ENCODE results near the gene CIAO1. TPM values are rescaled to one million over a fixed set of nuclear protein-coding genes. Genes with fewer than 3 reads are reported as not detected.

Gene CIAO1
- total RNA-seq, 1 donor, result 126 TPM

- H3K27ac ChIP-seq (ENCODE audit: low read depth, low read length), result peak overlapping the region; percentile 70
- peak overlapping the region; percentile 91 for H2AFZ ChIP-seq (ENCODE audit: low read length)
- no peak for TF ChIP-seq CTCF (IDR thresholded peaks at IDR 0.05; ENCODE audit: extremely low read depth, low read depth, low read length)
- H3K4me1 ChIP-seq (ENCODE audit: insufficient read depth, low read length), result peaks cover 14% of the 10 kb centered on the region
- H3K4me2 ChIP-seq (ENCODE audit: insufficient read depth, low read length), result peak overlapping the region; percentile 93
- peaks cover 41% of the 10 kb centered on the region for H3K79me2 ChIP-seq (ENCODE audit: insufficient read depth, low read length)
- H3K27me3 ChIP-seq (ENCODE audit: insufficient read depth, low read length), result no peaks in the 10 kb centered on the region
- H3K4me3 ChIP-seq (ENCODE audit: insufficient read depth, low read length), result peak overlapping the region; percentile 94
- no peak for DNase-seq (ENCODE audit: insufficient read length, low spot score, missing footprints)
- peaks cover 25% of the 10 kb centered on the region for H3K36me3 ChIP-seq (ENCODE audit: insufficient read depth, low read length)
- H4K20me1 ChIP-seq (ENCODE audit: insufficient read depth, low read length), result peaks cover 6% of the 10 kb centered on the region
- H3K9me3 ChIP-seq (ENCODE audit: low read depth, low read length), result no peaks in the 10 kb centered on the region
Measured at GRCh38 chr2:96305979-96306308, 39.9 kb downstream of the CIAO1 start.

GRCh38 chr2:96306370-96306769 is 40.3 kb downstream of the CIAO1 start:
- H3K4me1 ChIP-seq (ENCODE audit: insufficient read depth, low read length), result peaks cover 14% of the 10 kb centered on the region
- no peak for DNase-seq (ENCODE audit: insufficient read length, low spot score, missing footprints)
- peak overlapping the region; percentile 93 for H3K4me2 ChIP-seq (ENCODE audit: insufficient read depth, low read length)
- no peaks in the 10 kb centered on the region for H3K9me3 ChIP-seq (ENCODE audit: low read depth, low read length)
- H3K36me3 ChIP-seq (ENCODE audit: insufficient read depth, low read length), result peaks cover 21% of the 10 kb centered on the region
- H3K27ac ChIP-seq (ENCODE audit: low read depth, low read length), result no peak overlapping the region
- H3K27me3 ChIP-seq (ENCODE audit: insufficient read depth, low read length), result no peaks in the 10 kb centered on the region
- peak overlapping the region; percentile 94 for H3K4me3 ChIP-seq (ENCODE audit: insufficient read depth, low read length)
- peaks cover 38% of the 10 kb centered on the region for H3K79me2 ChIP-seq (ENCODE audit: insufficient read depth, low read length)
- peaks cover 6% of the 10 kb centered on the region for H4K20me1 ChIP-seq (ENCODE audit: insufficient read depth, low read length)
- H2AFZ ChIP-seq (ENCODE audit: low read length), result peak overlapping the region; percentile 91
- TF ChIP-seq CTCF (IDR thresholded peaks at IDR 0.05; ENCODE audit: extremely low read depth, low read depth, low read length), result no peak

GRCh38 chr2:96308248-96308647 is 42.2 kb downstream of the CIAO1 start:
- H3K9me3 ChIP-seq (ENCODE audit: low read depth, low read length), result no peaks in the 10 kb centered on the region
- peaks cover 19% of the 10 kb centered on the region for H3K79me2 ChIP-seq (ENCODE audit: insufficient read depth, low read length)
- no peak overlapping the region for H3K27ac ChIP-seq (ENCODE audit: low read depth, low read length)
- TF ChIP-seq CTCF (IDR thresholded peaks at IDR 0.05; ENCODE audit: extremely low read depth, low read depth, low read length), result no peak
- DNase-seq (ENCODE audit: insufficient read length, low spot score, missing footprints), result no peak
- no peak overlapping the region for H3K4me2 ChIP-seq (ENCODE audit: insufficient read depth, low read length)
- peaks cover 6% of the 10 kb centered on the region for H4K20me1 ChIP-seq (ENCODE audit: insufficient read depth, low read length)
- H3K27me3 ChIP-seq (ENCODE audit: insufficient read depth, low read length), result no peaks in the 10 kb centered on the region
- peaks cover 14% of the 10 kb centered on the region for H3K4me1 ChIP-seq (ENCODE audit: insufficient read depth, low read length)
- no peak overlapping the region for H2AFZ ChIP-seq (ENCODE audit: low read length)
- no peak overlapping the region for H3K4me3 ChIP-seq (ENCODE audit: insufficient read depth, low read length)
- H3K36me3 ChIP-seq (ENCODE audit: insufficient read depth, low read length), result peaks cover 2% of the 10 kb centered on the region

GRCh38 chr2:96315005-96315399 is 49.0 kb downstream of the CIAO1 start:
- H3K27ac ChIP-seq (ENCODE audit: low read depth, low read length), result peak overlapping the region; percentile 78
- TF ChIP-seq CTCF (IDR thresholded peaks at IDR 0.05; ENCODE audit: extremely low read depth, low read depth, low read length), result no peak
- H3K9me3 ChIP-seq (ENCODE audit: low read depth, low read length), result no peaks in the 10 kb centered on the region
- H3K79me2 ChIP-seq (ENCODE audit: insufficient read depth, low read length), result no peaks in the 10 kb centered on the region
- DNase-seq (ENCODE audit: insufficient read length, low spot score, missing footprints), result no peak
- H4K20me1 ChIP-seq (ENCODE audit: insufficient read depth, low read length), result no peaks in the 10 kb centered on the region
- H3K36me3 ChIP-seq (ENCODE audit: insufficient read depth, low read length), result no peaks in the 10 kb centered on the region
- H3K27me3 ChIP-seq (ENCODE audit: insufficient read depth, low read length), result no peaks in the 10 kb centered on the region
- no peak overlapping the region for H2AFZ ChIP-seq (ENCODE audit: low read length)
- peak overlapping the region; percentile 79 for H3K4me2 ChIP-seq (ENCODE audit: insufficient read depth, low read length)
- H3K4me1 ChIP-seq (ENCODE audit: insufficient read depth, low read length), result peaks cover 18% of the 10 kb centered on the region
- peak overlapping the region; percentile 60 for H3K4me3 ChIP-seq (ENCODE audit: insufficient read depth, low read length)

All from osteoblast (primary cell).